ENCODE results near the gene YIF1A. TPM values are rescaled to one million over a fixed set of nuclear protein-coding genes. Genes with fewer than 3 reads are reported as not detected.
"Not testable (repeated sequence)": the region's sequence is repeated elsewhere in the genome, so short reads cannot be mapped to it uniquely, and the experiment has no call there.

Gene YIF1A
- total RNA-seq, 1 experiment from 2014 or later = 54.7 TPM

GRCh38 chr11:66321606-66322005, 32.7 kb upstream of the YIF1A start:
- H3K27ac ChIP-seq (ENCODE audit: low read depth, low read length) = no peak overlapping the region
- DNase-seq (ENCODE audit: low read depth, low spot score) (no peak), ATAC-seq (no peak)
- no peaks in the 10 kb centered on the region for H4K20me1 ChIP-seq (ENCODE audit: insufficient read depth)
- no peaks in the 10 kb centered on the region for H3K27me3 ChIP-seq (ENCODE audit: insufficient read depth, low read length)
- H3K4me3 ChIP-seq (replicated peaks in 1 of 2; ENCODE audit: low read depth in 1 of 2, low read length in 2 of 2) = no peak overlapping the region
- no peaks in the 10 kb centered on the region for H3K36me3 ChIP-seq (ENCODE audit: control insufficient read depth in 1 of 2, insufficient read depth in 2 of 2, low read length in 2 of 2)
- intact Hi-C loops (cut with micrococcal nuclease) = no loop called here
- H3K4me1 ChIP-seq (ENCODE audit: control insufficient read depth in 1 of 2, insufficient read depth in 2 of 2, low read length in 2 of 2) = peaks cover 0 to 23% of the 10 kb centered on the region in 2 experiments; a peak in 2 of 4 replicates
- no peak overlapping the region for H3K9ac ChIP-seq (ENCODE audit: low read length)
- ChIA-PET POLR2A (interaction anchor here (1.8 kb wide), 1 partner anchor 10 kb away, joined by 7 read pairs; no protein-coding TSS in a partner anchor), CTCF (interaction anchor here (1.4 kb wide), 1 partner anchor 9 kb away, joined by 6 read pairs; no protein-coding TSS in a partner anchor), RAD21 (ENCODE audit: low non-redundant PET in 1 of 2, low total read pairs in 2 of 2, uncharacterized antibody in 2 of 2, unreplicated experiment in 2 of 2) (no interaction called here)
- no peak for TF ChIP-seq ATF3 (IDR thresholded peaks at IDR 0.05)
- no peak for TF ChIP-seq ZNF274 (IDR thresholded peaks at IDR 0.05; ENCODE audit: low read depth, low read length)
- no peak for TF ChIP-seq ELF1 (IDR thresholded peaks at IDR 0.05; ENCODE audit: borderline replicate concordance, low read depth)
- TF ChIP-seq JUND (IDR thresholded peaks at IDR 0.05) = no peak
- TF ChIP-seq FOSL1 (IDR thresholded peaks at IDR 0.05; ENCODE audit: low read depth) = no peak
- no peak for TF ChIP-seq EZH2 (IDR thresholded peaks at IDR 0.05)
- TF ChIP-seq, protein P1, sequence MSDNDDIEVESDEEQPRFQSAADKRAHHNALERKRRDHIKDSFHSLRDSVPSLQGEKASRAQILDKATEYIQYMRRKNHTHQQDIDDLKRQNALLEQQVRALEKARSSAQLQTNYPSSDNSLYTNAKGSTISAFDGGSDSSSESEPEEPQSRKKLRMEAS (IDR thresholded peaks at IDR 0.05) = no peak
- no peak for TF ChIP-seq SRF (IDR thresholded peaks at IDR 0.05; ENCODE audit: low read depth)
- TF ChIP-seq ZBTB33 (IDR thresholded peaks at IDR 0.05; ENCODE audit: extremely low read depth, insufficient replicate concordance, low read length) = no peak
- no peak for TF ChIP-seq CTCF (IDR thresholded peaks at IDR 0.05 in 2 of 3, conservative IDR thresholded peaks at IDR 0.05 in 1 of 3; ENCODE audit: borderline replicate concordance in 1 of 3, insufficient read depth in 1 of 3, low read depth in 2 of 3, low read length in 2 of 3)
- TF ChIP-seq EGR1 (IDR thresholded peaks at IDR 0.05; ENCODE audit: low read depth) = no peak
- no peak for TF ChIP-seq CEBPB (IDR thresholded peaks at IDR 0.05; ENCODE audit: low read depth)
- no peak for TF ChIP-seq SIN3A (IDR thresholded peaks at IDR 0.05; ENCODE audit: low read depth)
- TF ChIP-seq ZFX (IDR thresholded peaks at IDR 0.05) = no peak
- H3K4me2 ChIP-seq (ENCODE audit: low read length) = no peak overlapping the region
- H3K9me3 ChIP-seq (ENCODE audit: control insufficient read depth in 1 of 2, insufficient read depth in 1 of 2, low read depth in 1 of 2, low read length in 2 of 2) = no peaks in the 10 kb centered on the region
- no peaks in the 10 kb centered on the region for H3K9me2 ChIP-seq (ENCODE audit: insufficient read depth)
- BruUV-seq (replicated peaks) = no TSS peak
- no peak overlapping the region for H2AFZ ChIP-seq (ENCODE audit: low read depth, low read length, poor library complexity, severe bottlenecking)
- H3K79me2 ChIP-seq (ENCODE audit: insufficient read depth, low read length) = no peaks in the 10 kb centered on the region

DNA sequence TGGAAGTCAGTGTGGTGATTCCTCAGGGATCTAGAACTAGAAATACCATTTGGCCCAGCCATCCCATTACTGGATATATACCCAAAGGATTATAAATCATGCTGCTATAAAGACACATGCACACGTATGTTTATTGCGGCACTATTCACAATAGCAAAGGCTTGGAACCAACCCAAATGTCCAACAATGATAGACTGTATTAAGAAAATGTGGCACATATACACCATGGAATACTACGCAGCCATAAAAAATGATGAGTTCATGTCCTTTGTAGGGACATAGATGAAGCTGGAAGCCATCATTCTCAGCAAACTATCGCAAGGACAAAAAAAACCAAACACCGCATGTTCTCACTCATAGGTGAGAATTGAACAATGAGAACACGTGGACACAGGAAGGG, 31.8 kb upstream of the YIF1A start:
- H3K9ac ChIP-seq (ENCODE audit: low read length); BruUV-seq (replicated peaks); H3K79me2 ChIP-seq (ENCODE audit: insufficient read depth, low read length); H2AFZ ChIP-seq (ENCODE audit: low read depth, low read length, poor library complexity, severe bottlenecking); H4K20me1 ChIP-seq (ENCODE audit: insufficient read depth); H3K4me3 ChIP-seq (replicated peaks in 1 of 2; ENCODE audit: low read depth in 1 of 2, low read length in 2 of 2); H3K27me3 ChIP-seq (ENCODE audit: insufficient read depth, low read length); CTCF ChIA-PET; H3K36me3 ChIP-seq (ENCODE audit: control insufficient read depth in 1 of 2, insufficient read depth in 2 of 2, low read length in 2 of 2); POLR2A ChIA-PET; H3K27ac ChIP-seq (ENCODE audit: low read depth, low read length); H3K9me3 ChIP-seq (ENCODE audit: control insufficient read depth in 1 of 2, insufficient read depth in 1 of 2, low read depth in 1 of 2, low read length in 2 of 2); intact Hi-C loops (cut with micrococcal nuclease); DNase-seq (ENCODE audit: low read depth, low spot score); H3K4me2 ChIP-seq (ENCODE audit: low read length); ATAC-seq; RAD21 ChIA-PET (ENCODE audit: low non-redundant PET in 1 of 2, low total read pairs in 2 of 2, uncharacterized antibody in 2 of 2, unreplicated experiment in 2 of 2); H3K9me2 ChIP-seq (ENCODE audit: insufficient read depth): not testable (repeated sequence)
- peaks cover 0 to 15% of the 10 kb centered on the region in 2 experiments; a peak in 2 of 4 replicates for H3K4me1 ChIP-seq (ENCODE audit: control insufficient read depth in 1 of 2, insufficient read depth in 2 of 2, low read length in 2 of 2)

All from HCT116 (cell line).